Sciatic nerve (tissue), 2 donors: Measurements from ENCODE around the gene C2orf80. TPM values are rescaled to one million over a fixed set of nuclear protein-coding genes. Genes with fewer than 3 reads are reported as not detected.
A peak's percentile ranks its signal among the peaks of the same experiment; 100 is the strongest.

Source experiments
- ATAC-seq: fragments of 200-7000 bp; cut with Tn5 transposase; one replicate; pipeline ENCODE4 v1.9.1; 2020; ENCODE audit warnings: mild to moderate bottlenecking, moderate library complexity
- DNase-seq: peaks from one replicate; pipeline ENCODE4 v3.0.0-alpha.2; 2020; ENCODE audit warnings: low spot score
- intact Hi-C: fragments of 100-400 bp; cut with DNase I; formaldehyde crosslinking; loops from one replicate; pipeline ENCODE4 v1.14.2; 2022
- total RNA-seq: library from RNA; stranded (reverse); fragmentation: NEBNext Ultra II Directional; extraction: Animal tissue kit (Norgen Biotek cat#: 25700); gene quantifications from one replicate; pipeline ENCODE4 v1.2.1, GENCODE V29; 2021
- donor health status: DM: no; HTN: no; CAD: no.
- donor health status: DM: no; HTN: no; CAD: no.

C2orf80 gene
- total RNA-seq, 1 donor from 2014 or later = not detected

DNA sequence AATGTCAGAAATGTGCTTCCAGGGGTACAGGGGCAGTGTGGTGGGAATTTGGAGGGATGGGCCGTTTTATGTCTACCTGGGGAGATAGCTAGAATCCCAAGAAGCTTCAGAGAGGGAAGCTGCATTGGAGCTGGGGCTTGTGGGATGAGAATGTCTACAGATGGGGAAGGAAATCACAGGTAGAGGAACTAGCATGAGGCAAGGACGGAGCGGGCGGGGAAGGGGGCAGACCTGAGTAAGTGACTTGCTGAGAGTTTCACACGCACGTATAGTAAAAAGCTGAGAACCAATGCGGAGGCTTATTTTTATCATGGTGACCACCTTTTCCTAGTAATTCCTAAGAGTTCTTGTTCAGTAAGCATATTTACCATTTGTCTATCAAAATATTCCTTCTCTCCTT is 6.3 kb downstream of the C2orf80 start:
- ATAC-seq = no peak
- intact Hi-C loops = no loop called here
- no peak for DNase-seq

DNA sequence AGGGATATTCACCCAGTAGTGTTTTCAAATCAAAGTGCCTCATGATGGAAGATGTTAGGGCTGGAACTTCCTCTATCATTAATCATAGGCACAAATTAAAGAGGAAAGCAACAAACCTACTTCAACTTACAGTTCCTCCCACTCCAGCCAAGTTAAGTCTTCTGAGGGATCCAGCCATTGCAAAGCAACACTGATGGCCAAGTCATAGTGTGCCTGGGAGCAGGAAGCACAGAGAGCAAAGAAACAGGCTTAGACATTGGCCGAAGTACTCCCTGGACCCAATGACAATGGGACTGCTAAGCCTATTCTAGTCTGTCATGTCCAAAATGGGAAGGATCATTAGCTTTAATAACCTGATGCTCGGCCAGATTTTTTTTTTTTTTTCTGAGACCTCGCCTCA is 7.0 kb downstream of the C2orf80 start:
- intact Hi-C loops = no loop called here
- ATAC-seq = no peak
- no peak for DNase-seq

DNA sequence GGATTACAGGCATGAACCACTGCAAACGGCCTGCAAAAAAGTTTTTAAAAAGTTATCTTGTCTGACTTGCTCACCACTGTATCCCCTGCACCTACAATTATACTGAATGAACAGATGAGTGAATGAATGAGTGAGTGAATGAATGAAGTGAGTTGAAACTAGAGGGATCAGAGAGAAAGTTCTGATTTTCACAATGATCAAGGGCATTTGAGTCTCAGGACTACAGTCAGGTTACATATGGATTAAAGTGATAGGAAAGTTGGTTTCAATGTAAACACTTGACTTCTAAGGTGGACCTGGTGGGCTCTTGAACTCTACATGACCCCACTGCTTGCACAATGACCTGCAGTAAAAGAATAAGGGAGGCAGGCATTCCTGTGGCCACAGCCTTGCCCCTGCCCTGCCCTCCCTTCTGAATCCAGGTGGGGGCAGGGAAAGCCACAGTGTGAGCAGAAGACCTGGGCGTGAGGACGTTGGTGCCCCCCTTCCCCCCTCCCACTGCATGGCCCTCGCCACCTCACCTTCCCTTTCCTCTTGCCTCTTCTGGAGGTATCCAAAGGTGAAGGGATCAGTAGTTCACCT is 10.7 kb downstream of the C2orf80 start:
- DNase-seq (no peak), ATAC-seq (no peak)
- intact Hi-C loops = no loop called here

DNA sequence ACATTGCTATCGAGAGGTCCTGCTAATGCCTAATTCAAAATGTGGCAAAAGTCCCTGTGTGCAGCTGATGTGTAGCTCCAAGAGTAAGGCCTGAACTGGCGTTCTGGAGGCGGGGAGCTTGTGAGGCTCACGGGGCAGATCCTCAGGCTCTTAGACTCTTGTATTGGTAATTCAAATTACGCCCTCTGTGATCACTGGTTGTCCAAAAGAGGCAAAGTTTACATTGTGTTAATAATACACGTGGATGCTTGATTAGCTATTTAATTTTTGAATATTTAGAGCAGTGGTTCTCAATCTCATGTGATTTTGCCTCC is 14.0 kb downstream of the C2orf80 start:
- ATAC-seq = no peak
- intact Hi-C loops = no loop called here
- no peak for DNase-seq

DNA sequence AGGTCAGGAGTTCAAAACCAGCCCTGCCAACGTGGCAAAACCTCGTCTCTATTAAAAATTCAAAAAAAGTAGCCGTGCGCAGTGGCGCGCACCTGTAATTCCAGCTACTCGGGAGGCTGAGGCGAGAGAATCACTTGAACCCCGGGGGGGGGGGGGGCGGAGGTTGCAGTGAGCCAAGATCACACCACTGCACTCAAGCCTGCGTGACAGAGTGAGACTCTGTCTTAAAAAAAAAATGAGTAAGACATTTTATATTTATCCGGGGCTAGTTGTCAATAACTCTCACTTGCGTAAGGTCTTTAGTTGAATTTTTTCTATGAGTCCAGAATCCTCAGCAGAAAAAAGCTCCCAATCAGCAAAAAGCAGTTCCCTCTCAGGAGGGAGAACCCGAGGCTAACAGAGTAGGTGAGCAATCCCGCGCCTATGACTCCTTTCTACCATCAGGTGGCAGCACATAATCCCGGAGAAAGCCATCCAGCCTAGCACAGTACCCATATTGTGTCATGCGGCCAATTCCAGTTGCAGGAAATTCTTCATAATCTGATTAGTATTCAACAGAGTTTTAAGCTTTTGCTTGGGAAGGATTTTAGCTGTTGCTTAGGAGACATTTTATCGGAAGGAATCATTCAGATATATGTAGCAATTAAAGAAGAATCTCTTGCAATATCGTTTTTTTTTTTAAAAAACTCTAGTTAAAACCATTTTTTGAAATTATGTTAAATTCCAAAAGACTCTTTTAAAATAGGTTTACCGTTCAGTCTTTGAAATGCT is 14.6 kb downstream of the C2orf80 start:
- intact Hi-C loops = no loop called here
- DNase-seq (peak; percentile 86), ATAC-seq (peak; percentile 98)

DNA sequence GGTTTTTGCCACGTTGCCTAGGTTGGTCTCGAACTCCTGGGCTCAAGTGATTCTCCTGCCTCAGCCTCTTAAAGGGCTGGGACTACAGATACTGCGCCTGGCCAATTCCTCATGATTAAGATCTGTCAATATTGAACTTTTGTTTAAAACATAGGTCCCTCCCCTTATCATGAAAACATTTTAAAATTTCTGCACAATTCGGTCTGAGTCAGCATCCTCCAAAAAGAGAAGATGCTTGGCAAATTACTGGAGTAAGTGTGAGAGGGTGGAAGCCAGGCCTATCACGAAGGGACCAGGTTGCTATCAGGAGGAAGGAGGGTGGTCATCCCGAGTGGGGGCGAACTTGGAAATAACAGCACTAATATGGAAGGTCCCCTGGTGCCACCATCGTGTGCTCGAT is 15.7 kb downstream of the C2orf80 start:
- DNase-seq = no peak
- ATAC-seq = no peak
- intact Hi-C loops = no loop called here

DNA sequence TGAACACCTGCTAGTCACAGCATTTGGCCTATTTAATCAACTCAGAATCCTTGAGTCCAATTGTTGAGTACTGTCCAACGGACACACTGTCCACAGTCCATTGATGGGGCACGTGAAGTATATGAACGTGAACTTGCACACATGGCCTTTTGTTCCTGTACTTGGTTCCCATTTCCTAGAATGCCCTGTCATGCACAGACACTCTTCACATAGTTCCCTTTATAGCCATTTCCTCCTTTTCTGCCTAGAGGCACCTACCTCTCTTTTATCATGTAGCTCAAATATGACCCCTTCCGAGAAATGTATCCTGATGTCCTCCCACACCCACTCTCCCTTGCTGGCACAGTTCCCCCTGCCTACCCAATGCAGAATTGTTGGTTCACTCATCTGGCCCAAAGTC is 17.7 kb downstream of the C2orf80 start:
- intact Hi-C loops = no loop called here
- ATAC-seq (peak; percentile 58), DNase-seq (no peak)

DNA sequence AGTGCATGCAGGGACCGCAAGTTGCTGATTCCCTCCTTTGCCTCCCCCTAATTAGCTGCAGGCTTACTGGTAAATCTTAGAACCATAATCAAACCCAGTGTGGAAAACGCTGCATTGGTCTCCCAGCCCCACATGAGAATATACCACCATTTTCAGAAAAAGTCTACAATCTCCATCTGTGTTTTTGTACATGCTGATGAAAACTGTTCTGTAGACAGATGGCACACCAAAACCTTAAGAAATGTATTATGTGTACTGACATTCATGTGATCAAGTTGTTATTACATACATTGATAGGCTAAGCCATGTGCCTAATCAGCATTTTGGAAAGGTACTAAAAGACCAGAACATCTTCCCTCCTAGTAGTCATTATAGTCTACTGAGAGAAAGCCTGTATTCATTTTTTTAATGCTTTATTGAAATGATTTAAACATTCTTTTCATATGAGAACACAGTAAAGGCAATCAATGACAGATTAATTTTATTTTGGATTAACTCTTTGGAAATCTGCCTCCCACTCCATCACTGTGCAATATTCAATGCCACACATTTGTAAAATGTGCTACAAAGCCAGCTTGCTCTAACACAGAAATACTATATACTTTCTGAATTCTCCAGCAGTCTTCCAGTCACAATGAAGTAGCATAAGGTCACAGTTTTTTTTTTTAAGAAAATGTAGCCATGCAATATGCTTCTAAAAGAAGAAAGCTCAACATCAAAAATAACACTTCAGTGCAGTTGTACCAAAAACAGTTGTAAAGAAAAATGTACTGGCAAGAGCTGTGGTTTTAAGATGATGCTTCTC is 24.7 kb downstream of the C2orf80 start:
- intact Hi-C loops = no loop called here
- no peak for DNase-seq
- no peak for ATAC-seq

DNA sequence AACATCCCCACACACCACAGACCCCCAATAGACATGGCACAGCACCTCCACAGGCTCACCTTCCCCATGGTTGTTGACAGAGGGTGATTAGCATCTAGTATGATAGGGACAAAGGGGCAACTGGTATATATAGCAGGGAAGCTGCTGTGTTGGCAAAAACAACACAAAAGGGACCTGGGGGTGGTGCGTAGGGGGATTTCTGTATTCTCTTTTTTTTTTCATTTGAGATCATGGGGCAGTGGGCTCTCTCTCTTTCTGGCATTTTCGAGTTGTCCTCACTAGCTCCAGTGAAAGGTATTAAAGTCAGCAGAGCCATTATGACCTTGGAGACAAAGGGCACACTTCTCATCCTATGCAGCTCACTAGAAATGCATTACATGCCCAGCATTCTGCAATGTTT is 26.3 kb downstream of the C2orf80 start, which contains the start of gene CRYGA:
CRYGA (minus strand) TSS at position 101 of the 400 bp plus-strand sequence; CDS start at position 68, 33 bp downstream.
- ATAC-seq (no peak), DNase-seq (no peak)
- intact Hi-C loops = no loop called here

DNA sequence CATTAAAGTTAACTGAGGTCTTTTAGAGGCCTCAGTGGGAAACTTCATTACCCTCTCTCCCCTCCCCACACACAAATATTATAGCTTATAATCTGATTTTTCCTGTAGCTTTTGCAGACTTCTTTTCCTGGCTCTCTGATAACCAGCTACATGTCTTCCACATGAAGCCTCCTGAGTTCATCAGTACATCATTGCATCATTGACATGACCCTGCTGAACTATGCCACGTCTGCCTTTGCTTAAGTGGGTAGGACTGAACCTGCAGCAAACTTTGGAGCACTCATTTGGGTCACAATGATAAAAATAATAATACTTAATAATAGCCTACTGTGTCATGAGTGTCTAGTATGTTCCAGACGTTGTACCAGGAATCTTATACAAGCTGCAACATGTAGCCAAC is 33.4 kb downstream of the C2orf80 start:
- no peak for DNase-seq
- ATAC-seq = no peak
- intact Hi-C loops = no loop called here

DNA sequence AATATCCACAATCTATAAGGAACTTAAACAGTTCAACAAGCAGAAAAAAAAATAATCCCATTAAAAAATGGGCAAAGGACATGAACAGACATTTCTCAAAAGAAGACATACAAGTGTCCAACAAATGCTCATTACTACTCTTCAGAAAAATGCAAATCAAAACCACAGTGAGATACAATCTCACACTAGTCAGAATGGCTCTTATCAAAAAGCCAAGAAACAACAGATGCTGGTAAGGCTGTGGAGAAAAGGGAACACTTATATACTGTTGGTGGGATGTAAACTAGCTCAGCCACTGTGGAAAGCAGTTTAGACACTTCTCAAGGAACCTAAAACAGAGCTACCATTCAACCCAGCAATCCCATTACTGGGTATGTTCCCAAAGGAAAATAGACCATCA is 36.7 kb downstream of the C2orf80 start:
- ATAC-seq (no peak), DNase-seq (no peak)
- intact Hi-C loops = no loop called here

DNA sequence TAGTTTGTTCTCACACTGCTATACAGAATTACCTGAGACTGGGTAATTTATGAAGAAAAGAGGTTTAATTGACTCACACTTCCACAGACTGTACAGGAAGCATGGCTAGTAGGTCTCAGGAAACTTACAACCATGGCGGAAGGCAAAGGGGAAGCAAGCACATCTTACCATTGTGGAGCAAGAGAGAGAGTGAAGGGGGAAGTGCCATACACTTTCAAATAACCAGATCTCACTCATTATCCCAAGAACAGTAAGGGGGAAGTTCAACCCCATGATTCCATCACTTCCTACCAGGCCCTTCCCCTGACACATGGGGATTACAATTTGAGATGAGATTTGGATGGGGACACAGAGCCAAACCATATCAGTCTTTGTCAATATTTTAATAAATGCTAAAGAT is 38.9 kb downstream of the C2orf80 start:
- ATAC-seq (no peak), DNase-seq (no peak)
- intact Hi-C loops = no loop called here

DNA sequence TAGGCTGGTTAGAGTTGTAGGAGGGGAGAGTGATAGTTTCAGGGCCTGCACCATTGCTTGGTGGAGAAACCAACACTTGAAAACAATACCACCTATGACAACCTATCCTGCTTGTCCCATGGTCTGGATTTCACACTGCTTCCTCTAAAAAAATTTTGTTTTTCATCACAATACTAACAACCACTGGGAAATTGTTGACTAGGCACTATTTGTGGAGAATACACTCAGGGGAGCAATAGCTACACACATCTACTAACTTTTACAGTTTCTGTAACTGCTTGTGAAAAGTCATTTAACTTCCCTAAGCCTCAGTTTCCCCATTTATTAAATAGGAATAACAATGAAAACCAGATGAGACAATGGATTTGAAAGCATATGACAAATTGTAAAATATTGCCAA is 39.7 kb downstream of the C2orf80 start:
- DNase-seq = no peak
- ATAC-seq = no peak
- intact Hi-C loops = no loop called here

DNA sequence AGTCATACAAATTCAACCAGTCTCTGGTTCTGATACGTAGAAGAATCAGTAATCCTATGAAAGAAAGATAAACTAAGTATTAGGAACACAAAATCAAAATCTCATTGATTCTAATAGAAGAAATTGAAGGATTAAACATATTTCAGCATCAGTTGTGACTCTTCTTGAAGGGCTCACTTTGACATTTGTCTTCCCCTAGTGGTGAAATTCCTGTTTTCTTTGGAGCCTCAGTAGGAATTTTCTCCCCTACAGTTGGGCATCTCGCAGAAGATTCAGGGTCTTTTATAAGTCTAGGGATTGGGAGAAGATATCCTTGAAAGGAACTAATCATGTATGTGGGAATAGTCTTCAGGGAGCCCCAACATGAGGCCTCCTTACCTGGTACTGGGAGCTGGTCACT is 41.0 kb downstream of the C2orf80 start:
- DNase-seq (no peak), ATAC-seq (no peak)
- intact Hi-C loops = no loop called here

DNA sequence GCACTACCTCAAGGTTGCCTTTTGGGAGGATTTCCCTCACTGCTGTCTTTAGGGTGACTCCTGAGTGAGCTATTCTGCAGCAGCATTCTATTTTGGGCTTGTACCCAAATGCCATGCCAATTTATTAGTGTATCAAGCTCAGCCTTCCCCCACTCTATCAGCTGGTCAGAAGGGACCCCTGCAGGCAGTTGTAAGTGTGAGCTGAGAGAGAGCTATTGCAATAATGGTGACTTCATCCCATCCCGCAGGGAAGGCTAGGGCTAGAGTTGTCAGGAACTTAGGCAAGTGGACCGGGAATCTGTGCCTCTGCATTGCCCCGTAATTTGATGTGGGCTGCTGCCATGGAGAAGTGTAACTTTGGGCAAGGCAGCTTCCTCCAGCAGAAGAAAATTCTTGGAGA is 42.1 kb downstream of the C2orf80 start:
- no peak for DNase-seq
- intact Hi-C loops = no loop called here
- ATAC-seq = no peak

DNA sequence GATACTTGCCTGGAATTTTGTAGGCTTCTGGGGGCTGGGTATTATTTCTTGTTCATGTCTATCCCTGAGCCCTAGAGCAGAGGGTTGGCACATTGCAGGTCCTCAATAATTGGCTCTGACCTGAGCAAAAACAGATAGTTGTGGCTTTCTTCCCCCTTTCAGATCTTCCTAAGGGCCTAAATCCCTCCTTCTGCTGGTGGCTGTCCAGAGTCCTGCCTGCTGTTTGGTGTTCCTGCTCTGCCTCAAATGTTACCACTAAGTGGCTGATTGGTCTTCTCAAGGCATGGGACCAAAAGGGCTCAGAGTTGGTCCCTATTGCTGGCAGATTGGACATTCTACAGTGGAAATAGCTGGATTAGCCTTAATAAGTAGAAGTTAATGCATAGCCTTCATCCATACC is 42.8 kb downstream of the C2orf80 start:
- DNase-seq = no peak

DNA sequence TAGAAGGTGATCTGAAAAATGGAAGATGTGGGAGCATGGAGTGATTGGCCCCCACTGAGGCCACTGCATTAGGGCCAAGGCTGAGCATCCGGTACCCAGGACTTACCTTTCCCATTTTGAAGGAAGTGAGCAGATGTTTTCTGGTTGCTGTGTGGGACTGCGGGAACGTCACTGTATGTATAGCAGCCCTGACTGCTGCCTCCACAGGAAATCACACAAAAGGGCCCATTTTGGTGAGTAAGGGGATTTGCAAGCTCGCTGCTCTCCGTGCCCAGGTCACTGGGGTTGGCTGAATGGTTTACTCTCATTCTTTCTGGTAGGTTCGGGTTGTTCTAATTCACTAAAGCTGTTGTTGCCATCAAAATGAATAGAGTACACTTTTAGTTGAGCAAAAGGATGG is 43.8 kb downstream of the C2orf80 start, which contains the start of gene CRYGB:
CRYGB (minus strand) TSS at position 153 of the 400 bp plus-strand sequence; CDS start at position 115, 38 bp downstream.
- no peak for ATAC-seq
- intact Hi-C loops = no loop called here
- no peak for DNase-seq

More for the DNA sequence above, 42.8 kb downstream of the C2orf80 start:
- no peak for ATAC-seq
- intact Hi-C loops = no loop called here

DNA sequence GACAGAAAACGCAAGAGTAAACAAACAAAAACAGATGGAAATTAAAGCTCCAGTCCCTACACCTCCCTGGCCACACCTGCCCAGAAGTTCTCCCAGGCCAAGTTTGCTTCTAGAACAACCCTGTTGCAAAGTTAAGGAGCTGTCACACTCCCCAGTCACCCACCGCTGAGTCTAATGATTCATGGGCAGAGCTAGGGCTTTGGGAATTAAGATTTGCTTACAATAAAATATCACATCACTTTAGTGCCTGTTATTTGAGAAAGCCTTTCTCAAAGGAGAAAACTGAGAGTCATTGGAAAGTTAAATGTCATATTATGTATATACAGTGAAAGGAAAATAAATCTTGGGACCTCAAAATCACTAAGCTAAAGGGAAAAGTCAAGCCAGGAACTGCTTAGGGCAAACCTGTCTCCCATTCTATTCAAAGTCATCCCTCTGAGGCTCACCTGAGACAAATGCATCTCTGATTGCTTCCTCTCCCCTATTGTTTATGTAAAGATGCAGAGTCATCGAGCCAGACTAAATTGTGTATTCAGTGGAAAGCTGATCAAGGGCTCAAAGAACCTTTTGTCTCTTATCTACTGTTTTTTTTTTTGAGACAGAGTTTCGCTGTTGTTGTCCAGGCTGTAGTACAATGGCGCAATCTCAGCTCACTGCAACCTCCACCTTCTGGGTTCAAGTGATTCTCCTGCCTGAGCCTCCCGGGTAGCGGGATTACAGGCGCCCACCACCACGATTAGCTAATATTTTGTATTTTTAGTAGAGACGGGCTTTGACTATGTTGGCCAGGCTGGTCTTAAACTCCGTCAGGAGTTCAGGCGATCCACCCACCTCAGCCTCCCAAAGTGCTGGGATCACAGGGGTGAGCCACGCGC is 46.7 kb downstream of the C2orf80 start:
- ATAC-seq = no peak
- intact Hi-C loops = no loop called here
- no peak for DNase-seq

DNA sequence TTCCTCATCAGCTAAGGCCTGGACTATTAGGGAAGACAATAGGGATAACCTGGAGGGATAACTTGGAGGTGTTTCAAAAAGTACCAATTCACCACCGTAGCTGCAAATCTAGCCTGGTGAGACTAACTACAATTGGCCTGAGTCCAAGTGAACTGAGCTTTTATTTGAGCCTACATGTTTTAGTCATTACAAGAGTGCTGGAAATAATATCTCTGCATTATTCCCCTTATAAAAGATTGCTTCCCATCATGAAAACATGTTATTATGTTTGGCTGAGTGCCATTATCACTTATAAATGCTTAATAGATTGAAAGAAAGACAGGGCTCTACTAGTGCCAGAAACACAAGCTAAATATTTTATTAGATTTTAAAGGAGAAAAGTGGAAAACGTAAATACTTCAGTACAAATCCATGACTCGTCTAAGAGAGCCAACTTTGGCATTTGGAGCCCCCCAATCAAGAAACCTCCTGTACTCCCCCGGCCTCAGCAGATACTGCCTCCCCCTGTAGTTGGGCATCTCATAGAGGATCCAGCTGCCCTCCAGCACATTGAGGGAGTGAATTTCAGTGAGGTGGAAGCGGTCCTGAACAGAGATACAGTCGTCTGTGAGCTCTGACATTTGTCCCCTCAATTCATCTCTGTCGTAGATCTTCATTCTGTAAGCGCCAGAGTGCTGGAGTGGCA is 47.4 kb downstream of the C2orf80 start:
- intact Hi-C loops = no loop called here
- no peak for DNase-seq
- ATAC-seq = no peak
